Measurements from ENCODE around the gene FRY. TPM values are rescaled to one million over a fixed set of nuclear protein-coding genes. Genes with fewer than 3 reads are reported as not detected.

FRY gene
- total and polyA plus RNA-seq, 10 of the 15 experiments (the other 5 are each of a cell fraction or from before 2014, with no cell fraction given), result 0.18 to 1.4 (median 0.30) TPM

GRCh38 chr13:32021785-32022184 is 9.8 kb upstream of the FRY start:
- no peak overlapping the region for H3K4me3 ChIP-seq
- H3K9me3 ChIP-seq (replicated peaks; ENCODE audit: control insufficient read depth, insufficient read depth, low read length), result no peaks in the 10 kb centered on the region
- CTCF ChIA-PET, result interaction anchor here (0.5 to 1.5 kb wide), 3 partner anchors 112 to 559 kb away, joined by 3 to 6 read pairs (median 3); no protein-coding TSS in a partner anchor
- H2AFZ ChIP-seq (ENCODE audit: control insufficient read depth, low read depth, low read length), result no peak overlapping the region
- ATAC-seq, result no peak
- H3K4me1 ChIP-seq (ENCODE audit: control insufficient read depth, insufficient read depth, low read length), result no peaks in the 10 kb centered on the region; the same call in 1 of the 2 replicates
- H3K4me2 ChIP-seq (ENCODE audit: control insufficient read depth, insufficient read depth), result no peak overlapping the region
- no peak for DNase-seq (ENCODE audit: low read depth, low spot score)
- no peak overlapping the region for H3K27ac ChIP-seq (ENCODE audit: control insufficient read depth, insufficient read depth)
- WGBS (ENCODE audit: insufficient coverage, insufficient replicate concordance, low lambda C conversion rate, missing lambda C conversion rate), result 0% methylated on average over 1 of the region's 1 CpG
- no peaks in the 10 kb centered on the region for H3K36me3 ChIP-seq (ENCODE audit: control insufficient read depth in 2 of 2, insufficient read depth in 2 of 2, low read length in 1 of 2)
- RAD21 ChIA-PET (ENCODE audit: unreplicated experiment), result interaction anchor here (1.2 to 1.6 kb wide), 2 partner anchors 70 to 112 kb away, joined by 4 to 5 read pairs; no protein-coding TSS in a partner anchor
- SMC1A ChIA-PET (ENCODE audit: uncharacterized antibody, unreplicated experiment), result no interaction called here
- no peak for FAIRE-seq
- intact Hi-C loops (cut with micrococcal nuclease; ENCODE audit: unreplicated experiment), result loop anchor here (5.0 kb wide), 1 partner anchor 561 kb away; no protein-coding TSS in a partner anchor
- H3K27me3 ChIP-seq (replicated peaks in 1 of 2; ENCODE audit: control insufficient read depth in 2 of 2, insufficient read depth in 2 of 2, low read length in 1 of 2), result no peaks in the 10 kb centered on the region
- POLR2A ChIA-PET, result no interaction called here
- H3K9ac ChIP-seq (ENCODE audit: control insufficient read depth, insufficient read depth, low read length), result no peak overlapping the region
- H3K79me2 ChIP-seq (ENCODE audit: control insufficient read depth, insufficient read depth, low read length), result no peaks in the 10 kb centered on the region
- no peak for TF ChIP-seq TBL1XR1 (IDR thresholded peaks at IDR 0.05; ENCODE audit: low read depth, low read length)
- TF ChIP-seq BACH1 (IDR thresholded peaks at IDR 0.05; ENCODE audit: borderline replicate concordance), result no peak
- TF ChIP-seq IRF4 (IDR thresholded peaks at IDR 0.05; ENCODE audit: low read depth, low read length), result no peak
- no peak for TF ChIP-seq ATF3 (IDR thresholded peaks at IDR 0.05; ENCODE audit: borderline replicate concordance, extremely low read depth, low read depth, low read length)
- TF ChIP-seq BHLHE40 (IDR thresholded peaks at IDR 0.05; ENCODE audit: borderline replicate concordance in 1 of 2, low read depth in 2 of 2, low read length in 1 of 2), result no peak
- TF ChIP-seq NR2C1 (IDR thresholded peaks at IDR 0.05), result no peak
- no peak for TF ChIP-seq ZBTB40 (IDR thresholded peaks at IDR 0.05; ENCODE audit: borderline replicate concordance)
- in situ Hi-C loops (cut with MboI), result loop anchor here (5.0 kb wide), 1 partner anchor 49 kb away; no protein-coding TSS in a partner anchor
- no TSS peak for BruUV-seq (replicated peaks)
- no peaks in the 10 kb centered on the region for H4K20me1 ChIP-seq (ENCODE audit: control insufficient read depth, insufficient read depth)
